Smooth muscle cell of the brain vasculature (primary cell): ENCODE data around the gene CYYR1.

Experiments used
- DNase-seq: peaks from one replicate; pipeline ENCODE4 v3.0.0-alpha.2; 2012; ENCODE audit warnings: low read depth, low spot score

CYYR1 gene

DNA sequence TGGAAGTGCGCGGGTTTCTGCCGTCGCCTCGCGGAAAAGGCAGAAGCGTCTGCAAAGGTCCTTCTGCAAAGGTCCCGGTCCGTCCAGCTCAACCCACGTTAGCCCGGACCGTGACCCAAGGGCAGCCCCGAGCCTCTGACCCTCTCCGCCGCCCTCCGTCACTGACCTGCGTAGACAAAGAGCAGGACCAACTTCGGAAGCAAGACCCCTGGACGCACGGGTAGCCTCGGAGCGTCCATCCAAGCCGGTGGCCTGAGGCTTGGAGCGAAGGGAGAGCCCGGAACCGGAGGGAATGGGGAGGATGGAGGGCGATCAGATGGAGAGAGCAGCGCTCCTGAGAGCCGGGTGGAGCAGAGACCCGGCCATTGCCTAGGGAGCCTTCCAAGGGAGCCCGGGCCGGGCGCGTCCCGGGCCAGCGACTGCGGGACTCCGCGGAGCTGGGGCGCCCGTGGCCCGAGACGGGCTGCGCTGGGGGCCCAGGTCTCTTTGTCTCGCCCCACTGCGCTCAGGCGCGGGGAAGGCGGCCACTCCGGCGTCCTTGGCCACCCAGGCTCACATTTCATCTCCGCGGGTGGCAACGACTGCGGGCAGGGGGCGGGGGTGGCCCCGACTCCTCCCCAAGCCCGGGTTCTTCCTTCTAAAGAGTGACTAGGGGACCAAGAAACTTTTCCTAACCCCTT lies at the start of gene CYYR1:
TSS of gene CYYR1 (minus strand) at position 585 of the 680 bp plus-strand sequence. CDS start at position 239, 346 bp downstream.
- DNase-seq, result peak; percentile 4

- DNase-seq, result no peak
These were observed 44.1 kb upstream of the CYYR1 start for GRCh38 chr21:26617176-26617575.

GRCh38 chr21:26614251-26614650 lies 41.2 kb upstream of the CYYR1 start:
- DNase-seq, result no peak

- DNase-seq, result no peak
These were observed 26.2 kb upstream of the CYYR1 start for GRCh38 chr21:26599261-26599660.

- no peak for DNase-seq
These were observed 24.9 kb upstream of the CYYR1 start for GRCh38 chr21:26597981-26598380.

DNA sequence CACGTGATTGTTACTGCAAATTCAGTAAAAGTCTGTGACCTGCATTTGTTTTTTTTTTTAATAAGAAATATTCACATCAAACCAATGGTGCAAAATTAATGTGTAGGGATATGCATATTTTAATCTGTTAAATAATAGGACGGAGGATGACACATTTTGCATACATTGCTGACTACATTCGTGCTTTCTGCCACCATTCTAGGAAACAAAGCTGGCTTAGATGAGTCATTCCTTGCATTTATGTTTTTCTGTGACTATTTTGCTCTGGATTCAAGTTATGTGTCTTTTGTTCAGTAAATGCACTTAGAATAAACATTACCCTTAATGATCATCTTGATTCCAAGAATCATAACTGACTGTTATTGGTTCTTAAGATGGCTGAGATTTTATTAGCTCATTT lies 23.9 kb upstream of the CYYR1 start:
- DNase-seq, result no peak

DNA sequence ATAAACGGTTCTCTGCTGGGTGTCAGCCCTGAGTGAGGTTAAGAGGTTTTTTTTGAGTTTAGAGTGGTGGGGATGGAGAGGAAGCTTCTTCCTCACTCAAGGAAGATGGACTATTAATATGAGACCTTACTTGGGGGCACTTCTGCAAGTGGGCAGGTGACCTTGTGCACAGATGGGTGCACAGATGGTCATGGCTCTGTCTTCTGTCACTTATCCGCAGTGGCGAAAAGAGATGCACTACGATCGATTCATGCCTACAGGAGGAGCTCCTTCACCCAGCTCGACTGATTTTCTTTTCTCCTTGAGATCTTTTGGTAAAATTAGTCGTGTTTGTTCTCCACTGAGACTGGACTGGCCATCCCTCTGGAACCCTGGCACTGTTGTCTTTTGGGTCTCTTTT lies 22.9 kb upstream of the CYYR1 start:
- DNase-seq, result no peak

DNA sequence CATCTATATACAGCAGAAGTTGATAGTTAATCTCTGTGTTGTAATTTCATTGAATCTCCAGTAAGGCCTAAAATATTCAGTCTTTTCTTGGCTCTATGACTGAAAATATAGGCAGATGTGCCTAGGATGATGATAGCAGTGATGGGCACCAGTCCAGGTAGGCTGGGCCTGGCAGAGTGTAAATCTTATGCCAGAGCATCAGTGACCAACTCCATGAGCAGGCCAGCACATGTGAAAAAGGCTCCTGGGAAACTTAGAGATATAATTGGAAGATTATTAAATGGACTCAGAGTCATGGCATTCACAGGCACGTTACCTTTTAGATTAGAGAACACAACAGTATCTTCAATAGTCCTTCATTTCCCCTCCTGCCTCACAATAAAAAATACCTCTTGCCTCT lies 20.7 kb upstream of the CYYR1 start:
- no peak for DNase-seq

- no peak for DNase-seq
These were observed 18.5 kb upstream of the CYYR1 start for GRCh38 chr21:26591543-26591942.

GRCh38 chr21:26588446-26588845 lies 15.4 kb upstream of the CYYR1 start:
- DNase-seq, result no peak

GRCh38 chr21:26587736-26588201 lies 14.7 kb upstream of the CYYR1 start:
- DNase-seq, result no peak

DNA sequence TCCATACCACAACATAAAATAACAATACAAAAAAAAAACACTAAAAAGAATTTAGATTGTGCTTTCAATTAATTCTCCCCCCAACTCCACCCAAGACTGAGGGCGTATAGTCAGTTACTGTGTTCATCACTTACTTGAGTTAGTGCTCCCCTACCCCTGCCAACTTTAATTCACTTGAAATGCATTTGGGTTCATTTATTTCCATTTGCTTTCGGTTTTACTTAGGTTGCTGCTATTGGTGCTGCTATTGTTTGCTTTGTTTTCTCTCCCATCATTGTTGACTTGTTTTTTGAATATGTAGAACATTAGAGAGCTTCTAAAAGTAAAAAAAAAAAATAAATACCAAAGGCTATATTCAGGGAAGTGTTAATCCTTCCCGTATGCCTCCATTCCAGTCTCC lies 10.7 kb upstream of the CYYR1 start:
- DNase-seq, result no peak

GRCh38 chr21:26581818-26582217 lies 8.7 kb upstream of the CYYR1 start:
- no peak for DNase-seq

- no peak for DNase-seq
These were observed 897 bp downstream of the CYYR1 start for GRCh38 chr21:26572076-26572701.

GRCh38 chr21:26570203-26570602 lies 2.9 kb downstream of the CYYR1 start:
- DNase-seq, result no peak

DNA sequence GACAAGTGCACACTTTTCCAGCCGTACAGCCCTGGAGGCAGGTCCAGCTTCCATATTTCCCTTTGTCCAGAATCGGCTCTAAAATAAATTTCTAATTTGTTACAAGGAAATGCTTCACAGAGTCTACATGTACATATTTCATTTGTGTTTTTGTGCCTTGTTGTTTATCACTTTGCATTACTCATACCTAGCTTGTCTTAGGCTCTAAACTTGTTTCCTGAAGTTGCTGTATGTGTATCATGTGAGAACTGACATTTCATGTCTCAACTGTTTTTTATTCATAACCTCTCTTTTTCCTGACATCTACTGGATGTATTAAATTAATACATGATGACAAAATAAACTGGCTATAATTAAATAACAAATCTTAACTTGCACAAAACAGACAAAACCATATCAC lies 7.5 kb downstream of the CYYR1 start:
- no peak for DNase-seq

DNA sequence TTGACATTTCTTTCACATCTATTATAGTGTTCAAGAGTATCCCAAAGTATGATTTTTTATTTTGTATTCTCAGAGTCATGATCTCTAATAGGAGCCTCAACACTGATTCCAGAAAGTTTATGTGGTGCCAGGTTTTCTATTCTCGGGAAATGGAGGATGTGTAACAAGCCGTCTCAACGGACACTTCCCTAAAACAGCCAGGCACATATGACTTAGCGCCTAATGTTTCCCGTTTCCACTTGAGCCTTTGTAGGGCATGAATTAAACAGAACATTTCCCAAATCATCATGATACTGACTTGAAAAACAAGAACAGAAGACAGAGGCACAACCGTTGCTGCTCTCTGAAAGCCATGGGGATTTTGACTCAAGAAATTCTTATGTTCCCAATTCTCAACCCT lies 8.0 kb downstream of the CYYR1 start:
- DNase-seq, result no peak

GRCh38 chr21:26563856-26564503 lies 9.1 kb downstream of the CYYR1 start:
- no peak for DNase-seq

DNA sequence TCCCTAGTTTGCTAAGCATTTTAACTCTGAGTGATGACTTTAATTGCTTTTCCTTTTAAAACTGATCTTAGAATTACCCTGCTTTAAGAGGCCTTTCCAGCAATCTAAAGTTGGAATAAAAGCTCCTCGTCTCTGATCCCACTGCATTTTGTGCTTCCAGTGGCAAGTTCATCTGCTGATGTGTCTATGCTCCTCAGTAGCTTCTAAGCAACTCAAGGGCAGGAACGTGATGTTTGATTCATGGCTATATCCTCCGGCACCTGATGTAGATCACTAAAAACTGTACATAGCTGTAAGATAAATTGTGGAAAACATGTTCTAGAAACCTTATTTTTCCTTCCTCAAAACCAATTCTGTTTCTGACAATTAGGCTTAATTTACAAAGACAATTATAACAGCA lies 12.5 kb downstream of the CYYR1 start:
- DNase-seq, result no peak

DNA sequence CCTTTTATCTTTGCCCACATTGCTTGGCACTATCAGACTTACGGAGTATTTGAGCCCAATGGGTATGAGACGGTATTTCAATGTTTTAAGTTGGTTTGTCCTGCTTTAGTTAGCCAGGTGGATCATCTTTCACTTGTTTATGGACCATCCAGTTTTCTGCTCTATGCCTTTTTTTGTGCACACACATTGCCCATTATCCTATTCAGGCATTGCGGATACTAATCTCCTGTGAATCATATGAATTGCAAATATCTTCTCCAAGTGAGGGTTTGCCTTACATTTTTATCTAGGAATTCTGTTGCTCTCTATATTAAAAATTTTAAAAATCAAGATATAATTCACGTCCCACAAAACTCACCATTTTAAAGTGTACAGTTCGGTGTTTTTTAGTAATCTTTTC lies 14.0 kb downstream of the CYYR1 start:
- no peak for DNase-seq

DNA sequence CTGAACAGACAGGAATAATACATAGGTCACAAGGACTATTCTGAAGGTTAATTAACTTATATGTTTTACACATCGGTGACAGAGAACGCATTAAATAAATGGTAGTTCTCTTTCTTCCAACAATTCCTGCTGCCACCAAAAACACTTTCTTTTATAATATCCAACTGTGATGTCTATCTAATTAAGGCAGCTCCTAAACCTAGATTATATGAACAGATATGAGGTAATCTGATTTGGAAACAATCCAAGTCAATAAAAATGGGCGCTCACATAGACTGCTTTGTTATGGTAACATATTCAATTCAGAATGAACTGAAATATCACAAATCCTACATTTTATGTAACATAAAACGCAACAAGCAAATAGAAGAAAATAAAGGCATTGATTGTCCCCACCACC lies 16.0 kb downstream of the CYYR1 start:
- no peak for DNase-seq

DNA sequence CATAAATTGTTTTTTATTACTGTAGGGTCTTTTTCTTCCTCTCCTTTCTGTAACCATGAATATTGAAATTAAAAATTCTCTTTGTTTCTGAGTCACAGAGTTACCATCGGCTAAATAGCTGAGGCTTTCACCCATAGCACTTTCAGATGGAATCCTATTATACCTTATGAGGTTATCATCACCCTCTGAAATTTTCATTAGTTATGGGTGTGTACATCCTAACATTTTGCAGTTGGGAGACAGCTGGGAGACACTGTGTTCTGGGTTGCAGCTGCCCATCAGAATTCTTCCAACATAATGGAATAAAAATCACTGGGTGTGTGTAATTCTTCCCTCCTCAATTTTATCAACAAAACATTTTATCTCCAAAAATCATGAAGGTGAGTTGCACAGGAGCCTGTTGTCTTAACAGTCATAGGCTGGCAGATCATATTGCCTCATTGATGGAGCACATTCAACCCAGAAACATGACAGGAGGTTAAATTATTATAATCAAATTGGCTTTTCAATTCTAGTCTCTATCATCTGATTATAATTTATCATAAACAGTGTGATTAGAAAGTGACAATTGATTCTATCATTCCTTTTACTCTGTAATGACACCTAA lies 17.4 kb downstream of the CYYR1 start:
- no peak for DNase-seq

DNA sequence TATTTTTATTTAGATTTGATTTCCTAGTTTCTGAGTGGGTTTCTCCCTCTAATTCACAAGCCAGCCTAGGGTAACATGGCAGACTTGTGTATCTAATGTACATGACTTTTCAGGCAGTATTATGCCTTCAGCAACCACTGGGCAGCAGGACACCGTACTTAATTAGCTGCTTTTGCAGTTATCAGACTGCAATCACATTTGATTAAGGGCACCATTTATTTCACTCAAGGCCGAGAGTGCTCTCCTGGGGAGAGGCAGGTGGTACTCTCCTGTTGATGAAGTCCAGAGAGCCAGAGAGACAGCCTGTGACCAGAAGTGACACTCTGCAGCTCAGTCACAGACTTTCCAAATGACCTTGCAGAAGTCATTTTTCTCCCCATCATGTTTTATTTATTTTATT lies 18.7 kb downstream of the CYYR1 start:
- no peak for DNase-seq
